Stimulated activated CD4-positive, alpha-beta T cell treated with anti-CD3 and anti-CD28 coated beads, Interleukin-12 subunit alpha, Interleukin-12 subunit beta, amount 100 ng/mL, for 4 hours (primary cell): ENCODE data around the gene MYRIP.
"Not testable (repeated sequence)": the region's sequence is repeated elsewhere in the genome, so short reads cannot be mapped to it uniquely, and the experiment has no call there.

Experiments
- DNase-seq: peaks from one replicate; pipeline ENCODE4 v3.0.0-alpha.2; 2020

MYRIP gene

GRCh38 chr3:39972508-39972907 lies 163.1 kb downstream of the MYRIP start:
- DNase-seq: no peak

DNA sequence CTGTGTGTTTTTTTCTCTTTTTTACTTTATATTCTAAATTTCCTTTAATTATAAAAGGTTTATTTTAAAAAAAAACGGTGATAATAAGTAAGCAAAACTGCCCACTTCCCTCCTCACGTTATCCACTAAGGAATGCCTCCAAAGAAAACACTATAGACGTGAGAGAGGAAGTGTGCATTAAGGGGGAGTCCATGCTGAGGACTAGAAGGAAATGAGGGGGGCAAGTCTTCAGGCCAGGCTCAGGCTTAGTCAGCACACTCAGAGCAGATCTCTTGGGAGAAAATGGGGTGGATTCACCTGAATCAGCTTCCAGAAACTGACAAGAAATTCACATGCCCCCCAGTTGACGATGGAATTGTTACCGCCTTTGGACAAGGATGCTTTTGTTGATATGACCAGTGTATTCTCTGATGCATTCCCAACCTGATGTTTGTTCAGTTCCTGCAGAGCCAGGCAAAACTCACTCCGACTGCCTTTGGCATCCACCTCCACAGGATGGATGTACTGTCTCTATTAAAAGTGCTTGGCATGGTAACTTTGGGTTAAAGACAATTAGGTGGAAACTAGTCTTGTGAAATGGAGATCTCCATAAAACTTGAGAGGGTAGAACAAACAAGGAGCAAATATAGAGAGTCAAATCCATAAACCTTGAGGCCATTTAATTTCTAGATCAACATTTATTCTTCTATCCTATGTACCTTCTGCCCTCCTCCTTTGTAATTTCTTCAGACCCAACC lies 167.8 kb downstream of the MYRIP start:
- no peak for DNase-seq

GRCh38 chr3:39978308-39978707 lies 168.9 kb downstream of the MYRIP start:
- DNase-seq: no peak

- DNase-seq: no peak
Measured at GRCh38 chr3:39980058-39980457, 170.6 kb downstream of the MYRIP start.

DNA sequence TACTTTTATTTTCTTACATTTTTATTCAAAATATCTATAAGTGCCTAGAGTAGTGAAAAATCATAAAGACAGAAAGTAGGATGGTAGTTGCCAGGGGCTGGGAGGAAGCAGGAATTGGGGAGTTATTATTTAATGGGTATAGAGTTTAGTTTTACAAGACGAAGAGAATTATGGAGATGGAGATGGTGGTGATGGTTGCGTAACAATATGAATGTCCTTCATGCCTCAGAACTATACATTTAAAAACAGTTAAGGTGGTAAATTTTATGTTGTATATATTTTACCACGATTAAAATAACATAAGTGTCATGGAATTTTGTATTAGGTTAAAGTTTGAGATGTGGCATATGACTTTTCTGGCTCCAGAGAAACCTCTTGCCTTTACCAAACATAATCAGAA lies 171.4 kb downstream of the MYRIP start:
- DNase-seq: no peak

DNA sequence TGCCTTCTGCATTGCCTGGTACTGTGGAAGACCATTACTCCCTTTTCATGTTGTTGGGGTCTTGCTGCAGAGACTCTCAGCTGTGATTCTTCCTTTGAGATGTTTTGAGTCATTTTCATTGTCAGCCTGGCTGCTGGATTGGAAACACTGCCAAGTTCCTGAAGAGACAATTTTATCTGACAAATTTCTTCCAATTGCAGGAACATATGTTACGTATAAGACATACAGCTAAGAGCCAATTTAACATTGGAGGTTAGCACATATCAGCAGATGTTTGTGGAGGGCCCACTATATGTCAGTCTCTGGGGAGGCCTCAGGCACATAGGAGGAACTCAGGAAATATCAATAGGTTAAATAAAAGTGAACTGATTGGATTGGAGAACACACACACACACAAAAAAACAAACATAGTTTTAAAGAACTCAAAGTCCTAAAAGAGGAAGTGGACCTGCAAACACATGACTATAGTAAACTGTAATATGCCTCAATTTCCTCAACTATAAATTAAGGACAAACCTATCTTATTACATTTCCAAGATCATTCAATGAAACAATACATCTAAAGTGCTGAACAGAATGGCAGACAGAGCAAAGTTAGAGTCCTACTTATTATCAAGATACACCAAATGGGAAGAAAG lies 172.3 kb downstream of the MYRIP start:
- DNase-seq: no peak

DNA sequence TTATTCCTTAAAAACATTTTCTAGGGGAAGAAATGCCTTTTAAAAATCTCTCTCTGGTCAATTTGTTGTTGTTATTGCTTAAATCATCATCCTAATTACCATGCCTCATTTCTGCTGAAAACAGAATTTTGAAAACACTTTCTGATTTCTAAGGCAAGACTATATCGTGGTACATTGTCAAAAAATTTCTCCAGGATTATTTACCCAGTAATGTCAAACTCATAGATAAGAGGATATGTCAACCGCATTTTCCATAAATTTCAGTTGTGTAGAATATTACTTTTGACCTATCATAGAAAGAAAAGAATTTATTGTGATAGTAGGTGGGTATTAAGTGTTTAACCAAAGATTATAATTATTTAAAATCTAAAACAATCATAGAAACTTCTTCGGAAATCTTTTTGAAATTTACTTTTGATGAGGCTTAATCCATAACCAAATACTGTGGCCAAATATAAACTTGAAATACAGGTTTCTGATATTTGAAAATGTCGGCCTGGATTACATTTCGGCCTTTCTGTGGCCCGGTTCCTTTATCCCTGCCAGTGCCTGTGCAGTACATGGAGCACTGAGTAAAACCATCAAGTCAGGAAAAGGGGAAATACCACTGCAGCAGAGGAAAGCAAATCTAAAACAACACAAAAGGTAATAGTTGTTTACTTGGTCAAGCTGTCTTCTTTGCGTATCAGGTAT lies 173.4 kb downstream of the MYRIP start:
- DNase-seq: no peak

- DNase-seq: no peak
Measured at GRCh38 chr3:39989746-39990145, 180.3 kb downstream of the MYRIP start.

DNA sequence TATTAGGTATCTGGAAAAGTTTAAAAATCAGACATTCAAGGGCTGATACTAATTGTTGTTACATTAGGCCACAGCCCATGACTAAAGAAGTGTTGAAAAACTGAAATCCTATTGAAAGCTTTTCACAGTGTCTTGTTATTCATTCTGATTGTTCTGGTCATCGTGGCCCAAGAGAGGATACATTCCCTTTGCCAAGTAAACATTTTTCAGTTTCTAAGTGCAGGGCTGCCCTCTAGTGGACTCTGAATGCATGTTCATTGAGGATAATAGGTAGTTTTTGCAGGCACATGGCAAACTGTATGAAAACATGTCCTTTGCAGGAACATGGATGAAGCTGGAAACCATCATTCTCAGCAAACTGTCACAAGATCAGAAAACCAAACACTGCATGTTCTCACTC lies 181.1 kb downstream of the MYRIP start:
- no peak for DNase-seq

- no peak for DNase-seq
Measured at GRCh38 chr3:40008796-40009195, 199.4 kb downstream of the MYRIP start.

DNA sequence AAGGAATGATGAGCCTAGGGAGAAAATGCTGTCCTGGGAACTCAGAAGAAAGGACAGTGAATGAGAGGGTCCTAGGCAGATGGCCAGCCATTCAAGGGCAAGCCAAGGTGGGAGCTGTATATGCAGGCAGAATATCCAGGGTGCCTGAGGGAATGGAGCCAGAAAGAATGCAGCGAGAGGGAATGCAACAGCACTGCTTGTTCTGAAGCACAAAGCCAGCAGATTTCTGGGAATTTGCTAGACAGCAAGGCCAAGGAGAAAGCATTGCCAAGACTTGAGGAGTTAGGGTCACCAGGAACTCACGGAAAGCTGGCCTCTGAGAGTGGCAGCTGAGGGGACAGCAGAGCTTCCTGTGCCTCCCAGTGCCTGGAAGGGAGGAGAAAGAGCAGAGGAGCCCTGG lies 200.6 kb downstream of the MYRIP start:
- no peak for DNase-seq

GRCh38 chr3:40012381-40012780 lies 203.0 kb downstream of the MYRIP start:
- no peak for DNase-seq

- no peak for DNase-seq
Measured at GRCh38 chr3:40016391-40016790, 207.0 kb downstream of the MYRIP start.

GRCh38 chr3:40018369-40018768 lies 209.0 kb downstream of the MYRIP start:
- DNase-seq: no peak

- no peak for DNase-seq
Measured at GRCh38 chr3:40019376-40019775, 210.0 kb downstream of the MYRIP start.

DNA sequence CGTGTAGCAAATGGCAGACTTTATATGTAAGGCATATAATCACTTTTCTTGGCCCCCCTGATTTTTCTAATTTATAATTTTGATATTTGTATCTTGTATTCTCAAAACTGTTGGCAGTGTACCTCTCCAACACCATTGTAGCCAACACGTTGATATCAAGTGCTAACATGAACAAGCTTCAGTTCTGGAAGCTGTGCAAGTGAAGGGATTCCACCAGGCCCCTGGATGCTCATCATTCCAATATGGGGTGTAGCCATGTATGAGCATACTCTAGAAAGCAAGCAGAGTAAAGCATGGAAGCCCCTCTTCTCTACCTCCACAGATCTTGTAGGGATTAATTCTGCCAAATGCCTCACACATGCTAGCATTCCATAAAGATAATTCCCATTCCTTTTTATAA lies 211.3 kb downstream of the MYRIP start:
- no peak for DNase-seq

- no peak for DNase-seq
Measured at GRCh38 chr3:40021338-40021737, 211.9 kb downstream of the MYRIP start.

DNA sequence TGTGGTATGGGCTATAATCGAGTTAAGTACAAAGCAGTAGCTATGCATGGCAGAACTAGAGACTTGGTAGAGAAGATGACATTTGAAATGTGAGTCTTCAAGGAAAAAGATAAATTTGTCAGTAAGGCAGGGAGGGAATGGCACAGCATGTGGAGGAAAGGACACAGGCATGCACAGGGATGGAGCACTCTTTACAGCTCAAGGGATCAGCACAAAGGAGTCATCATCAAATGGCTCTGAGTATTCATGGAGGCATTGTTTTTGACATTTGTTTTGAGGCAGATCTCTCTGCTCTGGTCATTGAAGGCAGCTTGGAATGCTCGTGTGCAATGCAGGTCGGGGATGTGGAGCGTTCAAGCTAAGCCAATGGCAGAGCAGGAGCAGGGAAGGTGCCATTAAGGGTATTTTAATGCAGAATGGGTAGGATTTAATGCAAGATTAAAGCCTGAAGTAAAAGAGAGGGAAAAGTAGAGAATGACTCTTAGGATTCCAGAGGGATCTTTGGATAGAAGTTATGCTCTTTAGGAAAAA lies 213.0 kb downstream of the MYRIP start:
- no peak for DNase-seq

- no peak for DNase-seq
Measured at GRCh38 chr3:40024526-40024925, 215.1 kb downstream of the MYRIP start.

GRCh38 chr3:40025892-40026291 lies 216.5 kb downstream of the MYRIP start:
- not testable (repeated sequence) for DNase-seq

DNA sequence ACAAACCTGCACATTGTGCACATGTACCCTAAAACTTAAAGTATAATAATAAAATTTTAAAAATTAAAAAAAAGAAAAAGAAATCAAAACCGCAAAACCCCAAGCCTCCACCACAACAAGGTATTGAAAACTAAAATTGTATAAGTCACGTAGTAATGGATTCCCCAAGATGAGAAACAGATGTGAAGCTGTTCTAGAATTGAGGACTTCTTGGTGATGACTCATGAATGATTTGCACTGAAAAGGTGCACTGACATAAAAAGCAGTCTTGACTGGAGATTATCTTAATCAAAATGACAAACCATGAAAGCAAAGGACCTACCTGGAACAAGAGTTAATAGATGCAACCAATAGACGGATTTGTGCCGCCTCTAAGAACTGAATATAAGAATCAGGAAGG lies 225.8 kb downstream of the MYRIP start:
- DNase-seq: no peak

DNA sequence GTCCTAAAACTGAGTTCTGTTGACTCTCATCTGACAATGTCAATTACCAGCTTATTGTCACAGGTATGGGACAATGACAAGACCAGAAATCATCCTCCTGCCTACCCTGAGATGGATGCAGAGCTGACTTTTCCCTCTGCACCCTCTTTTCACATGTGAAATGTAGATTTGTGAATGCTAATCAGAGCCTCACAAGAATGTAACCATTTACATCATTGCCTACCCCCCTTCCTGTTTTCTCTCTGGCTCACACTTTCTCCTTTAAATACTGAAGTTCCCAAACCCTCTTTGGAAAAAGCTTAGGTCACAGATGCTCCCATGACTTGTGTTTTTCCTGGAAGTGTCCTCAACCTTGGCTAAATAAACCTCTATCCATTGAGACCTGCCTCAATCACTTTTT lies 228.2 kb downstream of the MYRIP start:
- DNase-seq: no peak

DNA sequence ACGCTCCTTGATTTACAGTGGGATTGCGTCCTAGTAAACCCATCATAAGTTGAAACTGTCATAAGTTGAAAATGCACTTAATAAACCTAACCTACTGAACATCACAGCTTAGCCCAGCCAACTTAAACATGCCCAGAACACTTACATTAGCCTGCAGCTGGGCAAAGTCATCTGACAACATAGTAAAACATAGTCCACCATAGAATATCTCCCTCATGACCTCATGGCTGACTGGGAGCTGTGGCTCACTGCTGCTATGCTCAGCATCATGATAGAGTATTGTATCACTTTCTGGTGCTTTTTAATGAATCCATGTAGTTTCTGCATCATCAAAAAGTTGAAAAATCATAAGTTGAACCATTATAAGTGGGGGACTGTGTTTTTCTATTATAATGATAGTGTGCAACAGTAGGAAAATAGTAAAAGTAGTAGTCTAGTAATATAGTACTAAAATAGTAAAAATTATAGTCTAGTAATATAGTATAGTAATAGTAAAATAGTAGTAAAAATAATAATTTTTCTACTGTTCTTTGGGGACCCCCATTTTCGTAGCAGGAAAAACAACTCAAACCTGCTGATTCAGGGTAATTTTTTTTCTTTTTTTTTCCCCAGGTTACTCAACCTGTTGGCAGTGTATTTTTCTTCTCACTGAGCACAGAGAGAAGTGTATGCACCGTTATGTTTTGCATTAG lies 233.5 kb downstream of the MYRIP start:
- DNase-seq: no peak

- DNase-seq: no peak
Measured at GRCh38 chr3:40043444-40043755, 234.0 kb downstream of the MYRIP start.
